ENCODE data around the gene RASSF1.
"Not testable (repeated sequence)": the region's sequence is repeated elsewhere in the genome, so short reads cannot be mapped to it uniquely, and the experiment has no call there.

The RASSF1 gene

GRCh38 chr3:50314342-50314741, 26.3 kb downstream of the RASSF1 start:
- Histone ChIP-seq H3K36me3 (peaks cover 9% of the 10 kb centered on the region), H3K9me3 (no peaks in the 10 kb centered on the region), H3K4me3 (ENCODE audit: low read depth, low read length) (no peak overlapping the region), H3K27me3 (no peaks in the 10 kb centered on the region), H3K4me1 (no peaks in the 10 kb centered on the region)
- no peak for DNase-seq
- TF ChIP-seq CTCF (IDR thresholded peaks at IDR 0.05; ENCODE audit: low read depth, low read length): no peak

GRCh38 chr3:50312041-50312440, 28.6 kb downstream of the RASSF1 start:
- not testable (repeated sequence) for H3K9me3 ChIP-seq; H3K4me1 ChIP-seq; H3K36me3 ChIP-seq; H3K4me3 ChIP-seq (ENCODE audit: low read depth, low read length); H3K27me3 ChIP-seq; DNase-seq

GRCh38 chr3:50304601-50305000, 36.0 kb downstream of the RASSF1 start:
- Histone ChIP-seq H3K9me3 (no peaks in the 10 kb centered on the region), H3K4me3 (ENCODE audit: low read depth, low read length) (no peak overlapping the region), H3K27me3 (no peaks in the 10 kb centered on the region), H3K4me1 (no peaks in the 10 kb centered on the region; the same call in 1 of the 2 replicates), H3K36me3 (no peaks in the 10 kb centered on the region)
- no peak for DNase-seq
- no peak for TF ChIP-seq CTCF (IDR thresholded peaks at IDR 0.05; ENCODE audit: low read depth, low read length)

GRCh38 chr3:50303013-50303815, 37.4 kb downstream of the RASSF1 start, which contains the start of gene HYAL1:
Gene HYAL1 (minus strand): TSS chr3:50303574. CDS start chr3:50302956, 618 bp downstream.
- no peaks in the 10 kb centered on the region for H3K36me3 ChIP-seq
- TF ChIP-seq CTCF (IDR thresholded peaks at IDR 0.05; ENCODE audit: low read depth, low read length): peak; percentile 36
- H3K27me3 ChIP-seq: no peaks in the 10 kb centered on the region
- H3K4me1 ChIP-seq: no peaks in the 10 kb centered on the region; the same call in 1 of the 2 replicates
- H3K9me3 ChIP-seq: no peaks in the 10 kb centered on the region
- DNase-seq: peak; percentile 45
- no peak within 1 kb of the TSS for H3K4me3 ChIP-seq (ENCODE audit: low read depth, low read length)

GRCh38 chr3:50302095-50303012, 38.3 kb downstream of the RASSF1 start:
- H3K36me3 ChIP-seq: no peaks in the 10 kb centered on the region
- no peak for DNase-seq
- no peak for TF ChIP-seq CTCF (IDR thresholded peaks at IDR 0.05; ENCODE audit: low read depth, low read length)
- no peaks in the 10 kb centered on the region for H3K27me3 ChIP-seq
- H3K4me1 ChIP-seq: no peaks in the 10 kb centered on the region; the same call in 1 of the 2 replicates
- H3K9me3 ChIP-seq: no peaks in the 10 kb centered on the region
- H3K4me3 ChIP-seq (ENCODE audit: low read depth, low read length): no peak overlapping the region

- no peak overlapping the region for H3K4me3 ChIP-seq (ENCODE audit: low read depth, low read length)
Observed at GRCh38 chr3:50300681-50301254, 39.9 kb downstream of the RASSF1 start.

More at GRCh38 chr3:50300681-50301254, 39.9 kb downstream of the RASSF1 start:
- TF ChIP-seq CTCF (IDR thresholded peaks at IDR 0.05; ENCODE audit: low read depth, low read length): no peak
- Histone ChIP-seq H3K4me1 (no peaks in the 10 kb centered on the region; the same call in 1 of the 2 replicates), H3K9me3 (no peaks in the 10 kb centered on the region), H3K27me3 (no peaks in the 10 kb centered on the region), H3K36me3 (no peaks in the 10 kb centered on the region)
- DNase-seq: no peak

Data from BE2C (cell line).